ENCODE results near the gene C1D.

GRCh38 chr2:68104111-68104835, 41.5 kb upstream of the C1D start:
- TF ChIP-seq CTCF (IDR thresholded peaks at IDR 0.05) (no peak), EZH2 (IDR thresholded peaks at IDR 0.05) (no peak)

Data from neural progenitor cell (in vitro differentiated cells).